Activated CD8-positive, alpha-beta T cell treated with anti-CD3 and anti-CD28 coated beads for 36 hours (primary cell): ENCODE measurements around the gene SNAPIN. TPM values are rescaled to one million over a fixed set of nuclear protein-coding genes. Genes with fewer than 3 reads are reported as not detected.
A peak's percentile ranks its signal among the peaks of the same experiment; 100 is the strongest.

Source experiments
- ATAC-seq: fragments of 200-7000 bp; cut with Tn5 transposase; one replicate; pipeline ENCODE4 v1.10.0; 2021; ENCODE audit warnings: mild to moderate bottlenecking, moderate library complexity
- CTCF ChIA-PET: fragments of 350-600 bp; sonication (Branson Sonifier 250); formaldehyde crosslinking; loops from one replicate; lab custom pipeline; 2021; ENCODE audit warnings: antibody characterized with exemption; lab: Charles Lee
- POLR2A ChIA-PET: fragments of 350-600 bp; sonication (Branson Sonifier 250); formaldehyde crosslinking; loops from one replicate; lab custom pipeline; 2021; ENCODE audit warnings: antibody characterized with exemption; lab: Charles Lee
- DNase-seq: peaks from one replicate; pipeline ENCODE4 v3.0.0-alpha.2; 2020
- H3K27ac Mint-ChIP-seq: one replicate; pipeline ENCODE4 v1.8.0; 2021; ENCODE audit warnings: mild to moderate bottlenecking, mixed read lengths
- H3K27me3 Mint-ChIP-seq: one replicate; pipeline ENCODE4 v1.8.0; 2021; ENCODE audit warnings: mixed read lengths
- H3K36me3 Mint-ChIP-seq: one replicate; pipeline ENCODE4 v1.8.0; 2021; ENCODE audit warnings: low read depth, mixed read lengths
- H3K4me1 Mint-ChIP-seq: one replicate; pipeline ENCODE4 v1.8.0; 2021; ENCODE audit warnings: low read depth, mixed read lengths
- H3K4me3 Mint-ChIP-seq: one replicate; pipeline ENCODE4 v1.8.0; 2021; ENCODE audit warnings: mild to moderate bottlenecking, moderate library complexity, mixed read lengths
- H3K9me3 Mint-ChIP-seq: one replicate; pipeline ENCODE4 v1.8.0; 2021; ENCODE audit warnings: mixed read lengths
- CTCF ChIP-seq: fragments of 200-600 bp; IDR thresholded peaks from one replicate; pipeline ENCODE4 v1.8.0; 2022; ENCODE audit warnings: antibody characterized with exemption, mild to moderate bottlenecking
- intact Hi-C: fragments of 100-400 bp; cut with micrococcal nuclease; formaldehyde crosslinking; loops from one replicate; pipeline ENCODE4 v1.10.0; 2022
- total RNA-seq, 2 experiments: library from RNA; stranded (reverse); gene quantifications; one replicate each; pipeline ENCODE4 v1.2.3, GENCODE V29; 2021

The SNAPIN gene
- total RNA-seq, 2 experiments from 2014 or later = 25.7 to 27.3 TPM

- Mint-ChIP-seq H3K36me3 (peaks cover 54% of the 10 kb centered on the region), H3K9me3 (no peaks in the 10 kb centered on the region), H3K4me1 (peaks cover 61% of the 10 kb centered on the region)
Observed at GRCh38 chr1:153647346-153647714, 11.2 kb upstream of the SNAPIN start.

GRCh38 chr1:153648000-153648643 is 10.4 kb upstream of the SNAPIN start:
- ATAC-seq (no peak), DNase-seq (no peak)
- POLR2A ChIA-PET = interaction anchor here (0.7 to 7.7 kb wide), 8 partner anchors 9 to 76 kb away, joined by 3 to 72 read pairs (median 3); partner anchors contain the start of genes CHTOP and SNAPIN
- Mint-ChIP-seq H3K9me3 (no peaks in the 10 kb centered on the region), H3K27ac (peak overlapping the region; percentile 86), H3K4me1 (peaks cover 56% of the 10 kb centered on the region), H3K27me3 (no peaks in the 10 kb centered on the region), H3K4me3 (no peak overlapping the region), H3K36me3 (peaks cover 47% of the 10 kb centered on the region)
- TF ChIP-seq CTCF = no peak
- intact Hi-C loops = no loop called here
- CTCF ChIA-PET = interaction anchor here (0.9 to 1.5 kb wide), 3 partner anchors 24 to 138 kb away, joined by 4 to 6 read pairs (median 4); partner anchors contain the start of gene ILF2

More at GRCh38 chr1:153647346-153647714, 11.2 kb upstream of the SNAPIN start:
- peak overlapping the region; percentile 74 for H3K27ac Mint-ChIP-seq
- no peaks in the 10 kb centered on the region for H3K27me3 Mint-ChIP-seq
- no peak overlapping the region for H3K4me3 Mint-ChIP-seq
- no peak for DNase-seq
- ChIA-PET CTCF (interaction anchor here (0.9 to 1.4 kb wide), 2 partner anchors 115 to 137 kb away, joined by 4 read pairs; no protein-coding TSS in a partner anchor), POLR2A (interaction anchor here (0.7 to 7.7 kb wide), 7 partner anchors 8 to 75 kb away, joined by 3 to 72 read pairs (median 3); partner anchors contain the start of genes CHTOP and SNAPIN)
- TF ChIP-seq CTCF = no peak
- intact Hi-C loops = no loop called here
- no peak for ATAC-seq

GRCh38 chr1:153649137-153649862 is 9.2 kb upstream of the SNAPIN start:
- TF ChIP-seq CTCF = no peak
- POLR2A ChIA-PET = interaction anchor here (0.8 to 7.7 kb wide), 8 partner anchors 10 to 341 kb away, joined by 3 to 72 read pairs (median 4); partner anchors contain the start of genes CHTOP and RPS27
- CTCF ChIA-PET = interaction anchor here (1.0 to 1.5 kb wide), 2 partner anchors 15 to 22 kb away, joined by 4 to 6 read pairs; partner anchors contain the start of genes CHTOP and ILF2
- peaks cover 48% of the 10 kb centered on the region for H3K4me1 Mint-ChIP-seq
- H3K4me3 Mint-ChIP-seq = no peak overlapping the region
- ATAC-seq (peak; percentile 65), DNase-seq (no peak)
- H3K27ac Mint-ChIP-seq = peak overlapping the region; percentile 86
- intact Hi-C loops = no loop called here
- no peaks in the 10 kb centered on the region for H3K27me3 Mint-ChIP-seq
- H3K9me3 Mint-ChIP-seq = no peaks in the 10 kb centered on the region
- peaks cover 36% of the 10 kb centered on the region for H3K36me3 Mint-ChIP-seq

- ChIA-PET POLR2A (interaction anchor here (0.9 to 7.7 kb wide), 5 partner anchors 11 to 341 kb away, joined by 3 to 72 read pairs (median 8); partner anchors contain the start of genes CHTOP and RPS27), CTCF (interaction anchor here (1.0 kb wide), 1 partner anchor 15 kb away, joined by 4 read pairs; the partner anchor contains the start of gene CHTOP)
- ATAC-seq = peak; percentile 35
- Mint-ChIP-seq H3K4me1 (peaks cover 43% of the 10 kb centered on the region), H3K27ac (peak overlapping the region; percentile 86), H3K27me3 (no peaks in the 10 kb centered on the region), H3K36me3 (peaks cover 31% of the 10 kb centered on the region), H3K4me3 (no peak overlapping the region), H3K9me3 (no peaks in the 10 kb centered on the region)
- TF ChIP-seq CTCF = no peak
- intact Hi-C loops = no loop called here
- no peak for DNase-seq
Observed at GRCh38 chr1:153649863-153650235, 8.7 kb upstream of the SNAPIN start.
